ENCODE data around the gene MCRIP2. TPM values are rescaled to one million over a fixed set of nuclear protein-coding genes. Genes with fewer than 3 reads are reported as not detected.
"Not testable (repeated sequence)": the region's sequence is repeated elsewhere in the genome, so short reads cannot be mapped to it uniquely, and the experiment has no call there.

The MCRIP2 gene
- polyA plus RNA-seq, 5 donors = 6.0 to 16.9 (median 10.4) TPM

- DNase-seq = no peak
These were observed 39.0 kb downstream of the MCRIP2 start for GRCh38 chr16:680625-680945.

GRCh38 chr16:680967-681745 is 39.5 kb downstream of the MCRIP2 start:
- no peak for DNase-seq

- no peak for DNase-seq
These were observed 40.3 kb downstream of the MCRIP2 start for GRCh38 chr16:681746-682427.

- no peak for DNase-seq
These were observed 41.1 kb downstream of the MCRIP2 start for GRCh38 chr16:682493-683395.

GRCh38 chr16:683396-684070 is 41.9 kb downstream of the MCRIP2 start:
- no peak for DNase-seq

GRCh38 chr16:684071-684794 is 42.6 kb downstream of the MCRIP2 start, which contains the start of gene JMJD8:
JMJD8 (minus strand) TSS chr16:684334; CDS start chr16:684319, 15 bp downstream.
- peak; percentile 93 for DNase-seq

GRCh38 chr16:684961-685696 is 43.5 kb downstream of the MCRIP2 start:
- DNase-seq = no peak

GRCh38 chr16:685967-686366 is 44.3 kb downstream of the MCRIP2 start:
- no peak for DNase-seq

- no peak for DNase-seq
These were observed 45.0 kb downstream of the MCRIP2 start for GRCh38 chr16:686459-687260.

- no peak for DNase-seq
These were observed 45.9 kb downstream of the MCRIP2 start for GRCh38 chr16:687499-687898.

GRCh38 chr16:689175-689897 is 47.7 kb downstream of the MCRIP2 start:
- DNase-seq = no peak

- DNase-seq = not testable (repeated sequence)
These were observed 49.6 kb downstream of the MCRIP2 start for GRCh38 chr16:691242-691641.

- no peak for DNase-seq
These were observed 50.9 kb downstream of the MCRIP2 start for GRCh38 chr16:692356-693108.

- DNase-seq = no peak
These were observed 51.7 kb downstream of the MCRIP2 start for GRCh38 chr16:693364-693763.

GRCh38 chr16:693766-694165 is 52.1 kb downstream of the MCRIP2 start:
- no peak for DNase-seq

- no peak for DNase-seq
These were observed 52.7 kb downstream of the MCRIP2 start for GRCh38 chr16:694187-694862.

GRCh38 chr16:694863-695354 is 53.3 kb downstream of the MCRIP2 start:
- DNase-seq = no peak

All from right lung (tissue), 5 donors.